Activated CD8-positive, alpha-beta memory T cell treated with anti-CD3 and anti-CD28 coated beads, Interleukin-2, amount 50 U/mL, for 1 hour (primary cell): ENCODE measurements around the gene FBXO8.
"Not testable (repeated sequence)": the region's sequence is repeated elsewhere in the genome, so short reads cannot be mapped to it uniquely, and the experiment has no call there.

Experiments
- DNase-seq: peaks from one replicate; pipeline ENCODE4 v3.0.0-alpha.2; 2020; ENCODE audit errors: extremely low read depth

FBXO8 gene

DNA sequence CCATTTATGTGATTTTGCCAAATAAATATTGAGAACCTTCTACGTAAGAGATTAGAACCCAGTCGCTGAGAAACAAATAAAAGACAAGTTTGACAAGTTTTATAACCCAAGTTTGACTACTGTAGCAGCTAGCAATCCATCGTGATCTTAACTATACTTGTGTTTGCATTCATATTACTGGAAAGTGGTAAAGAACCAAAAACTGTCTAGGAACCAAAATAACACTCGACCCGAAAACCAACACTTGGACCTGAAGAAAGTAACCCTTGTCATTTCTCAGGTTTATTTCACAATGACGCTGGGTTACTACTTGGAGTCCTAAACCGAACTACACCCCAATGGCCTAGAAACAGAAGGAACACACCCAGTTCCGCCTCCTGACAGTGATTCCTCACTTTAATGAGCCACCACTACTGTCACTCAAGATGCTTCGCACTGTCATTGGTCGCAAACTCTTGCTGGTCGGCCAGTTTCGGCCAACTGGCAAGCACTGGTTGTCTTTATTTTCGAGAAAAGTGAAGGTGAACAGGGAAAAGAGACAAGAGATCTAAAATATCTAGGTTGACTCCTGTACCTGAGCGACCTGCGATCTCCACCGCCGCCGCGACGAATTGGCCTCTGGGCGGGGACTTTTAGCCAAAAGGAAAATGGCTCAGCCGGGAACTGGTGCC lies 496 bp downstream of the FBXO8 start:
- DNase-seq, result peak; percentile 59

DNA sequence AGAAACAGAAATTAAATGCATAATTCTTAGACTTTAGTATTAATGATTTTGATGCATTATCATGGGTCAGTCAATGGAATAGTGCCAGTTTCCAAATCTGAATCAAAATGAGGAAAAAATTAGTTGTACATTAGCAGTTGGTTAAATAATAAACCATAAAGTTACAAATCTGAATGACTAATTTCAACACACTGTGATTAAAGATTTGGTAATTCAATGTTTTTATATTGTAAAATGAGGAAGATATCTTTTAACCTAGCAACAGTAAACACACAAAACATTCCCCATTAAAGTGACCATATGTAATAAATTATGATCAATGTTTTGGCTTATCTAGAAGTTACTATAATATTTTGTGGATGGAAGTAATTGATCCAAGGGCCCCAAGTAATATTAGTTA lies 1.6 kb downstream of the FBXO8 start:
- no peak for DNase-seq

DNA sequence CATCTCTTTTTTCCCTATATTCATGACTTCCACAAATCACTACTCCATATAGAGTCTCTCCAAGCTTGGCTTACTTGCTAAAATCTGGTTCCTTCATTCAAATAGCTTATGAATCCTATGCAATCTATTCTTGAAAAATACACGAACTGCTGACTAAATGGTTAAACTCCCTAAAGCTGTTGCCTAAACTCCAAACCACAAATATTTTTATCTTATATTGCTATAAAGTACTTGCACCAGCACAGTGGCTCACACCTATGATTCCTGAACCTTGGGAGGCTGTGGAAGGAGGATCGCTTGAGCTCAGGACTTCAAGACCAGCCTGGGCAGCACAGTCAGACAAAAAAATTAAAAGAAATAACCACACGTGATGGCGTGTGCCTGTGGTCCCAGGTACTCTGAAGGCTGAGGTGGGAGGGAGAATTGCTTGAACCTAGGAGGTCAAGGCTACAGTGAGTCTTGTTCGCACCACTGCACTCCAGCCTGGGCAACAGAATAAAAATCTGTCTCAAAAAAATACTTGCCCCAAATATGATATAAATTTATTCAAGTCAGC lies 2.2 kb downstream of the FBXO8 start:
- no peak for DNase-seq

DNA sequence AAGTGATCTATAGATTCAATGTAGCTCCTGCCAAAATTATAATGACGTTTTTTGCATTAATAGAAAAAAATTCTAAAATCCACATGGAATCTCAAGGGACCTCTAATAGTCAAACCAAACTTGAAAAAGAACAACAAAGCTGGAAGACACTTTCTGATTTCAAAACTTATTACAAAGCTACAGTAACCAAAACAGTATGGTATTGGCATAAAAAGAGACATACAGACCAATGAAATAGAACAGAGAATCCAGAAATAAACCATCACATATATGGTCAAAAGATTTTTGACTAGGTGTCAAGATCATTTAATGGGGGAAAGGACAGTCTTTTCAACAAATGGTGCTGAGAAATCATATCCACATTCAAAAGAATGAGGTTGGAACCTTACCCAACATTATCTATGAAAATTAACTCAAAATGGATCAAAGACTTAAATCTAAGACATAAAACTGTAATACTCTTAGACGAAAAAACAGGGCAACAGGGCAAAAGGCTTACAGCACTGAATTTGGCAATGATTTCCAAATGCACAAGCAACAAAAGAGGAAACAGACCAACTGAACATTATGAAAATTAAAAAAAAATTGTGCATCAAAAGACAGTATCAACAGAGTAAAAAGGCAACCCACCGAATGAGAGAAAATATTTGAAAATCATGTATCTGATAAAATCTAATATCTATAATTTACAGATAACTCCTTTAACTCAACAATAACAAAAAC lies 3.9 kb downstream of the FBXO8 start:
- DNase-seq, result no peak

DNA sequence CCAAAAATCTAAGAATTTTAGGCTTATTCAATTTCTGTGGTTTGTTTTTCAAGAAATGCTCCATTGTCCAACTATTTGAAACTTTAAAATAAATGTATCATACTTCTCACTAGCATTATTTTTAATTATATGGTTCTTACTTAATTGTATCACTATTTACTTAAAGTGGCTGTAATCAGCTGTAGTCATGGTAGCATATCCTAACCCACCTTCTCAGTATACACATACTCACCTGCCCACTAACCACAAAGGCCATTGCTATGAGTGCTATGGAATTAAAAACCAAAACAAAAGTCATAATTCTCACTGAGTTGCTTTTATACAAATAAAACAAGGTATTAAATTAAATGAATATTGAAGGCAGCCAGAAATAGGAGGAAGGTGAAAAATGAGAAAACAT lies 5.0 kb downstream of the FBXO8 start:
- no peak for DNase-seq

DNA sequence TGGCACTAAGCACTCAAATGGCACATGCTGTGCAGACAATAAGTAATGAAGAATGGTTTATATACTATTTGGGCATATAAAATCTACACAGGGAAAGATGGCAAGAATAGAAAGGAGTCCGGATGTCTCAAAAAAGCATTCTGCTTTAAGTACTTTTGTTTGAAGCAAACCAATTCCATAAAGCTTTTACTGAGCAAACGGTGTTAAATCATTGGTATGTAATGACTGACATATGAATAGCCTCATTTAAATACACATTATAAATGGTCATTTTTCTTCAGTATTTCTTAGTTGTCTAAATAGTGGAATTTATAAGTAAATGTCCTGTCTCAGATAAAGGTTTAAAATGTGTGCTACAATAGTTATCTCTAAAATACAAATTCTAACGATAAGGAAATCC lies 6.0 kb downstream of the FBXO8 start:
- no peak for DNase-seq

DNA sequence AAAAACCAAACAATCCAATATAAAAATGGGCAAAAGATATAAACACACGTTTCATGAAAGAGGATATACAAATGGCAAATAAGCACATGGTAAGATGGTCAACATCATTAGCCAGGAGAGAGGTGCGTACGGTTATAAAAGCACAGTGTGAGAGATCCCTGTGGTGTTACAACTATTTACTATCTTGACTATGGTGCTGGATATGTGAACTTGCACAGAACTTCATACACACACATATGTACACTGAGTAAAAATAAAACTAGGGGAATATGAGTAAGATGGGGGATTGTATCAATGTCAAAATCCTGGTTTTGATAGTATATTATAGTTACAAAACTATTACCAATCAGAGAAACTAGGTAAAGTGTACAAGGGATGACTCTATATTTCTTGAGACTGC lies 8.4 kb downstream of the FBXO8 start:
- DNase-seq, result no peak

DNA sequence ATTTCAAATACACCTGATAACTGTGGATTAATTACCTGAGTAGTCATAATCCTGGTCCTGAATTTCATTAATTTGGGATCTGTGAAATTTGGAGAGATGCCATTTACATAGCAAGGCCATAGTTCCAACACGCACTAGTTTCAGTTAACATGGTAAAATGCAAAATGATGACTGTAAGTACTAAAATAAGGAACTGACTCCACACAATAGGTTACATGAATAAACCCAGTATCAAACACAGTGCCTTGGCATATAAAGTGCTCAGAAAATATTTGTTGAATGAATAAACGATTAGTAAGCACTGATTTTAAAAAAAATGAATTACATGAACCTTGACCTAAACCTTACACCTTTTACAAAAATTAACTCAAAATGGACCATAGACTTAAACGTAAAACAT lies 9.0 kb downstream of the FBXO8 start:
- DNase-seq, result no peak

DNA sequence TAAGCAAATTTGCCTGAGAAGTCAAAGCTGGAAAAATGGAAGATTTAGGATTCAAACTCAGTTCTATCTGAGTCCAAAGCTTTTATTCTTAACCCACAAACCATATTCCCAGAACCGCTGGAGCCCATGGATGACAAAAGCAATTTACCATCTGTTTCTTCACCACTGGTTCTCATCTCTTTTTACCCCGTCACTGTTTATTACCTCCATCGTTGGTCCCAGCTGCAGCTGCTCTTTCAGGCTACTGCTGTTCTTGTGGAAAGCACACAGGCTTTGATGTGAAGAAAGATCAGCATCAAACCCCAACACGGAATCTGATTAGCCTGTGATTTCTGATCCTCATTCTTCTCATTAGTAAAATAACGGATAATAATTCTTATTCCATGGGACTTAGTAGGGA lies 9.5 kb downstream of the FBXO8 start:
- no peak for DNase-seq

DNA sequence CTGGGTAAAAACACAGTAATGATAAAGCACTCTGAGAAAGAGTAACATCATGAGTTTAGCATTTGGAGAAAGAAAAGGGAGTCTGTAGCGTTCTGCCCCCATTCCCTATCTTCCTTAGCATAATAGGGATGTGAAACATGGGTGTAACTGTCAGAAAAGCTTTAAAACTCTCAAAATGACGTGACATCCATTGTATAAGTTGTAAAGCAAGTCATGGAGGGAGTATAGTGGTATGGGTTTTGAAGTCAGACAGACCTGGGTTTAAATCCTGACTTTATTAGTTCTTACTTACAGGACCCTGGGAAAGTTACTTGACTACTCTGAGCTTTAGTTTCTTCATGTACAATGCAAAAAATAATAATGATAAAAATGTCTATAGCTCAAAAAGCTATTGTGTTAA lies 17.1 kb downstream of the FBXO8 start:
- DNase-seq, result no peak

DNA sequence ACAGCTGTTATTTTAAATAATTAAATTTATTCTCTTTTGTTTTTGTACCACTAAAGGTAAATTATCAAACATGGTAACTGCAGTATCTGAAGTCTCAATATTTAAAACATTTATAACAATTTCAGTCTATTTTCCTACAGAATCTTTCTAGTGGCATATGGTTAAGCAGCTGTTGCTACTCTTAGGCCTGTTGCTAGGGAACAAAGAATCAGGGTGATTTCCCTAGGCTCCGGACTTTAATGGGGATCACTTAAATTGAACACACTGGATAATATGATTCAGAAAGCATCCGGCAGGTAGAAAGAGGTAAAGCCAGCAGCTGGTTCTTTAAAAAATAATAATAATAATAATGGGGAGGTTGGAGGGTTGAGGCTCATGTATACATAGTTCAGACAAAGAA lies 17.6 kb downstream of the FBXO8 start:
- DNase-seq, result no peak

DNA sequence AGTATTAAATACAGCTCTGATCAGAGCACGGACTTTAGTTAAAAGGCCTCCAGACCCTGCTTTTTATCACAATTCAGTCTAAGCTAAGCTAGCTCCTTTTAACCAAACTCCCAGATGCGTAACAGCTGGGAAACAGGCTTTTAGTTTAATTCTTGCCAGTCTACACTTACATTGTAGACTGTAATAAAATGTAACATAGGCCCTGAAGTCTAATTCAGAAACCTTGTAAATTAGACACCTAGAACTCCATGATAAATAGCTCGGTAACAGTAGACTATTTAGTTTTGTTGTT lies 20.1 kb downstream of the FBXO8 start:
- no peak for DNase-seq

DNA sequence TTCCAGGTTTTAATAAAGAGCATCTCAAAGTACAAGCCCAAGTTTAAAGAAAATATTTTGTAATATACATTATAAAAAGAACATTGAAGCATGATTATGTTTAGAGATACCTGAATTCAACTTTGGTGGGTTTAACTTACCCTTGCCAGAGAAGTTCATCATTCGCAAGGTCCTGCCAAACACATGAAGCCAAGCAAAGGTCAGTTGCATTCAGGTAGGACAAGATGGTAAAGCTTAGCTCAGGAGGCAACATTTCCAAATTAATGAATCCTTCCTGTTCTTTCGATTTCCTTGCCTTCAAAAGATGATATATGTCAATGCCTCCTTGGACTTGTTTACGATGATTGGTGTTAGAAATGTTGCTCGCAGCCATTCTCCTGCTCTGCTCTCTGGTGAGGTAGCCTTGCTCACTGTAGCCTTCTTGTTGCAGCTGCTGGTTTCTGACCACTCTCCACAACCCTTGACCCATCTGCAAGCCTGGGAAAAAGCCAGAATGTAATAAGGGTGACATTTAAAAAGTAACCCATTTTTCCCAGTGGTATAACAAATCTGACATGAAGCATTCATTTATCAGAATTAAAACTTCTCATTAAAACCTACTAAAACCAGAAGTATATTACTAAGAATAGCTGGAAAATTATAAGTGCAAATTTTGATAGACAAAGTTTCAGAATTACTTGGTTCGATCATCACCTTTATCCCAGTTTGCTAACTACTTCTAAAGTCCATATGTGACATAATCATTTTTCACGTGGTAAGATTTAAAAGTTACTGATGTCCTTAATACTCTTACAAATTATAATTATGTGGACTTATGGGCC lies 20.6 kb downstream of the FBXO8 start:
- no peak for DNase-seq

DNA sequence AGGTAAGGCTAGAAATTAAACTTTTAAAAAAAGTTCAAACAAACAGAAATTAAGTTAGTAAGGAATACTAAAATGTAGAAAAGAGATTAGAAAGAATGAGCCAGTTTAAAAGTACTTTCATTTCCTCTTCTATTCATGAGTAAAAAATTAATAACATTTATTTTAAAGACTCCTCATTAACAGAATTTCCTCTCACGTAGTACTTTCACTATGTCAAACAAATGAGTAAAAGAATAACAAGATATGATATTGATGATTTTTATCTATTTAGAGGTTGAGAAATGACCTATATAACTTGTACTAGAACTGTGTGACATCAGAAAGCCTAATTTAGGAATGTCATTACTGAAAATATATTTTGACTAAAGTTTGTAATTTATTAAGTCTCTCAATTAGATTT lies 22.0 kb downstream of the FBXO8 start:
- DNase-seq, result not testable (repeated sequence)

DNA sequence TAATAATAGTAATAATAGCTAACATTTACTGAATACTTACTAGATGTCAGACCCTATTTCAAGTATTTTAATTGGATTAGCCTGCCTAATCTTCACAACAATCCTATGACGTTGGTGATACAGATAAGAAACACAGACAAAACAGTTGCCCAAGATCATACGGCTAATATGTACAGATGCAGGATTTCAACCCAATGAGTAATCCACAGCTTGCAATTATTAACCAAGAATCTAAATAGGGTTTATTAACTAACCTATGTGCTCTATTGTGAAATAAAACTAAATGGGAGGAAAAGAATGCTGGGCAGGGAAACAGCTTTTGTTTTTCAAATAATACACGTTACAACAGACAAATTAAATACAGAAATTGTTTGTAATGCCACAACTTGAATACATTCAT lies 23.4 kb downstream of the FBXO8 start:
- DNase-seq, result no peak

DNA sequence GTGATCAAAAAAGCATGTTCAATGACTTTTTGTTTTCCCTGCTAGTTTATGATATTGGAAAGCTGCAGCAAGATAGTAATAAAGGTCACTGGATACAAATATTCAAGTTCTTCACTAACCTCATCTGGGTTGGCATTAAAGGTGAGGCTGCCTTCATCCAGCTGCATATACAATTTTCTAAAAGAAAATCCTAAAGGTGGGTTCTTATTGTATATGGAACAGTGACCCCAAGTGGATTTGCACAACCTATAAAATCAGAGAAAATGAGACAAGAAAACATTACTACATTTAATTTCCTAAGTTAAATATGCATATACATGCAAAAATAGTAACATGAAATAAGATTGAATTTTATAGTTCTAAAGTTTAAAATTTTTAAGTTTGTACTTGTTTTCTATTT lies 23.9 kb downstream of the FBXO8 start:
- no peak for DNase-seq

DNA sequence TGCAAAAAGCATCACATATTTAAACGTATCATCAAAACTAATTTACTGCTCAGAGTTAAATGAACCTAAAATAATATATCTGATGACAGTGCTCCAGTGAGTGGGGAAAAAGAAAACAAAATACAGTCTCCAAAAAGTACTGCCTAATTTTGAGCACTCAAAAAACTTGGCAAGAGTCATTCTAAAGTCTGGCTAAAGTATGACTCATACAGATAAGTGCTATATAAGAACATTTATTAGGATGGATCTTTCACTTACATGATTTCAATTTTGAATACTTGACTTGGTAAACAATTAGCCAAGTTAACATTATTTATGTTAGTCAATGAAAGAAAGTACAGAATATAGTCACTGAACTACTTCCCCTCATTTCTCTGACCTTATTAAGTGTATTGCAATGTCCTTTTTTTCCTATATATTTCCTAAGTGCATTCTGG lies 27.2 kb downstream of the FBXO8 start:
- no peak for DNase-seq

DNA sequence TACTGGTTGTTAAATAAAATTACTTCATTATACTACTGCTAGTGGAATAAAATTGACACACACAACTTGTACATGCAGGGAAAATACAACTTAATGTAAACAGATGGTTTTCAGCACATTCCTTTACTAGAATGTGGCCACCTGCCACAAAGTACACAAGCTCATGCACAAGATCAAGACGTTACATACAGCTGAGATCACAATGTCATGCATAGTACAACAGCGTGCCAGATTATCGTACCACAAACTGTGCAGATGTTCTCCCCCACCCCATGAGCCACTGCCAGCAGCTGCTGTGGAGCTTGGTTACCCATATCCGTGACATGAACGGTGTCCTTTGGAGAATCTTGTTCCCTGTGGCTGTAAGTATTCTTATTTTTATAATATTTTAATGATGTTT lies 27.7 kb downstream of the FBXO8 start:
- no peak for DNase-seq

DNA sequence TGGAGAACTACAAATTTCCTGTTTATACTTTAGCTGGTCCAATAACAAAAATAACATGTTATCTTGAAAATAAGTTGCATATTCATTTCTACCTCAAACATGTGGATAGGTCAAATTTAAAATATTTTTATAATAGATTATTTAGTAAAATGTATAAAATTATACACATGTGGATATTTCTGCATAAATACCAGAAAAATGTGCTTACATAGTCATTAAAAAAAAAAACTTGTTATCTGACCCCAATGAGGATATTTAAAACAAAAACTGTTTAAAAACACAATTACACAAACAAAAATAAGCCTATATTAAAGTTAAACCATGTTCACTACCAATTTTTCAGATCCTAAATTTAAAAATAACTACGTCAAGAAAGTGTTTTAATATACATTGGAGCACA lies 28.1 kb downstream of the FBXO8 start:
- no peak for DNase-seq

DNA sequence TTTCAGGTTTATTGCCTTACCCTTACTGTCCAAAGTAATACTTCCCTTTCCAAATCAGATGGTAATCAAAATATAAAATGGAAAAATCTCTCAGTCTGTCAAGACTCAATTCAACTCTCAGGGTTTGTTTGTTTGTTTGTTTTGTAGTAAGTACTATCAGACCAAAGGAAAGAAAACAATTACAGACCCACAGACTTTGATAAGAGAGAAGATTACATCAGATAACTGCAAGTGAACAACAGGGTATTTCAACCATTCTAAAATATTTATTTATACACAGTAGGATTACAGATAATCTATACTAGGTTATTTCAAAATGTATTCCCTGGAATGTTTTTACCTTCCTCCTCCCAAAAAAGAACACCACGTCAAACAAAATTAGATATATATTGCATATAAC lies 28.9 kb downstream of the FBXO8 start:
- DNase-seq, result no peak

DNA sequence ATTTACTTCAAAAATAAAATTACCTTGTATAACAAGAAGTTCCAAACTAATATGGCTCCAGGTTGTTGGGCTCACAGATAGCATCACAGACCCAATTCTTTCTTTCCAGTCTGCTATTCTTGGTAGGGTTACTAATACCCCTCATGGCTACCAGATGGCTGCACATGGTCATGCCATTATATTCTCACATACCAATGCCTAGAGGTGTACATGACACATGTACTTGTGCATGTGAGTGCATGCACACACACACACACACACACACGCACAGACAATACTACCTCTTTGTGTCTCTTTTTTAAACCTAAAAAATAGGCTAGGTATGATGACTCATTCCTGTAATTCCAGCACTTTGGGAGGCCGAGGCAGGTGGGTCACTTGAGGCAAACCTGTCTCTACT lies 31.1 kb downstream of the FBXO8 start:
- no peak for DNase-seq

DNA sequence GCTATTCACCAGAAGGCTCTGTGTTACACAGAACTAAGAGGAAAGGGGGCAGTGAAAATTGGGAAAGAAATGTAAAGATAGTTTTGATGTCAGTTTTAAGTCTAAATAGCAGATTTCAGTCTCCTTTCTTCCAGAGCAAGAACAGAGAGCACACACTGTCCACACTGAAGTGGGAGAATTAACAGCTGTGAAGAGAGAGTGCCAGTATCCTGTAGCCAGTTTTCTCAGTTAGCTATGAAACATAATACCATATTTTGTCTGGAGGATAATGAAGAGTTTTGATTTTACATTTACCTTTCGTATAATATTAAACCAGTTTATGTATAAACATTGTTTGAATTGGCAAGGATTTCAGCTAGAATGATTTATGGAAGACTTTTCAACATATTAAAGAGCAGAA lies 35.1 kb downstream of the FBXO8 start:
- no peak for DNase-seq

DNA sequence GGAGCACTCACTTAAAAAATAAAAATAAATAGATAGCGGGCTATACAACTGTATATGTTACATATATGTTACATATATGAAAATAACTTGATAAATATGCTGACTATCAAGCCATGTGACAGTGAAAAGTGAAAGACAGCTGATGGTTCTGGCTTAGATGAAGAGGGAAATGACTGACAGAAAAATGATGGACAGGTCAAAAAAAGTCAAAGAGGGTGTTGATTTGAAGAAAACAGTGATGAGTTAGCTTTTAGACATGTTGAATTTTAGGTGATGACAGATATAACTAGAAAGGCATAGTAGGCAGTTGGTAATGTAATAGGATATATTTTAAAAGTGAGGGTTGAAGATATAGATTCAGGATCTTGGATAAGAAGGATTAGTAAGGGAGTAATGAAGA lies 37.8 kb downstream of the FBXO8 start:
- DNase-seq, result no peak
